ENCODE measurements around the gene LIN7A. TPM values are rescaled to one million over a fixed set of nuclear protein-coding genes. Genes with fewer than 3 reads are reported as not detected.

LIN7A gene, protein sequence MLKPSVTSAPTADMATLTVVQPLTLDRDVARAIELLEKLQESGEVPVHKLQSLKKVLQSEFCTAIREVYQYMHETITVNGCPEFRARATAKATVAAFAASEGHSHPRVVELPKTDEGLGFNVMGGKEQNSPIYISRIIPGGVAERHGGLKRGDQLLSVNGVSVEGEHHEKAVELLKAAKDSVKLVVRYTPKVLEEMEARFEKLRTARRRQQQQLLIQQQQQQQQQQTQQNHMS
- total RNA-seq = 1.7 and 2.6 TPM in 2 replicates

DNA sequence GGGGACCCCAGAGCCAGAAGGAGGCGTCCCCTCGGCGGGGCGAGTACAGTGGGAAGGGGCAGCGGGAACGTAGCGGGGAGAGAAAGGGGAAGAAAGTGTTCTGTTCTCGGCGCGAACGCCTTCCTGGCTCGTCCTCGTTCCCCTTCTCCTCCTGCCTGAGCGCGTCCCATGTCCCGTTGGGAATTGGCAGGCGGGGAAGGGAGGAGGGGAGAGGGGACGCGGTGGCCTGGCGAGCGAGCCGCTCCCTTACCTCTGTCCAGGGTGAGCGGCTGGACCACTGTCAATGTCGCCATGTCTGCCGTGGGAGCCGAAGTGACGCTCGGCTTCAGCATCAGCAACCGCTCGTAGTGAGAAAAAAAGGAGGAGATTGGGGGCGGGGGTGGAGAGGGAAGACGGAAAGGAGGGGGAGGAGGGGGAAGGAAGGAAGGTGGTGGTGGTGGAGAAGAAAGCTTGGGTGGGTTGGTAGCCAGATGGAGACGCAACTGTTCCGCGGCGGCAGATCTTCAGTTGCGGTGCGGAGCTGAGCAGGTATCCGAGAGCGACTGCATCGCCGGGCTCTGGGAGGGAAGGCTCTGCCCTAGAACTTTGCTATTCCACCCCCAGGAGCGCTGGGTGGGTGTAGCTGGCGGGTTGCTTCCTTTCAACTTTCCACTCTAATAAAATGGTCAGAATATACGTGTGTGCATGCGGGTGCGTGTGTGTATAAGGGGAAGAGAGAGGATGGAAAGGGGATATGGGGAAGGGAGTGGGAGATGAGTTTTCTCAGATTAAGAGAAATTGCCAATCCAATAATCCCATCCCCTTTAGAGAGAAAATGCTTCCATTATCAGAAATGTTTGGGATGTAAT, at the start of gene LIN7A:
Gene LIN7A (minus strand): TSS at position 544 of the 848 bp plus-strand sequence. CDS start 212 bp downstream, at position 332.
- no peak for DNase-seq (ENCODE audit: extremely low read depth, low read depth, low spot score)

DNA sequence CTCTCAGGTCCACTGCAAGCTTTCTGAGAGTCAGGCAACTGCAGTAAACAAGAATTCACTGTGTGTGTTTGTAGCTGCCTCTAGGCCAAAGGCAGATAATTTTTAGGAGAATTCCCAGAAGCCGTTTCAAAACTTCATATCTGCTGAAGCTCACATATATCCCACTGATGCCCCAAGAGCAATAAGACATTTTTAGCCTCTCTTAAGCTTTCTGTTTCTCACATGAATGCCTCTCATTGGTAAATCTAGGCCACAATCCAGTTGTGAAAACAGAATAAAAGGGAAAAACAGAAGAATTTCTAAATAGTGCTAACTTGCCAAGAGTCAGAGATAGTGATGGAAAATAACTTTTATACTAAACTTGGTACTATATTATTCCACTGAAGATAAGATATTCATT, 48.5 kb upstream of the LIN7A start:
- DNase-seq (ENCODE audit: extremely low read depth, low read depth, low spot score) = no peak

DNA sequence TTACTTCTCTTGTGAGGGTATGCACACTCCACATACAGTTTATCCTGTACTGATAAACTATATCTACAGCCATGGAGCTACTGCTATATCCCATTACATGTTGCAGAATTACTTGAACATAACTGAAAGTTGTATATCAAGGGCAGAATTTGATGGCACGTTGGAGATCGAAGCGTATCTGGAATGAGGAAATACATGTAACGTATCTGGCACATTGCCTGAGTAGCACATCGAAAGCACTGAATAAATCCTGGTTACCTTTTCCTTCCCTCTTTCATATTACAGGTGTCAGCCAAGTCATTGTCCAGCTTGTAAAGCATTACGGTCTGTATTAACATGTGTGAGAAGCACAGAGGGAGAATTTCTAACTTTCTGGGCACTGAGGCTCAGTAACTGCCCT, 42.1 kb upstream of the LIN7A start:
- no peak for DNase-seq (ENCODE audit: extremely low read depth, low read depth, low spot score)

GRCh38 chr12:80979251-80979650, 41.5 kb upstream of the LIN7A start:
- DNase-seq (ENCODE audit: extremely low read depth, low read depth, low spot score) = no peak

GRCh38 chr12:80977346-80977745, 39.6 kb upstream of the LIN7A start:
- DNase-seq (ENCODE audit: extremely low read depth, low read depth, low spot score) = no peak

- DNase-seq (ENCODE audit: extremely low read depth, low read depth, low spot score) = no peak
These were observed 30.6 kb upstream of the LIN7A start for GRCh38 chr12:80968326-80968725.

DNA sequence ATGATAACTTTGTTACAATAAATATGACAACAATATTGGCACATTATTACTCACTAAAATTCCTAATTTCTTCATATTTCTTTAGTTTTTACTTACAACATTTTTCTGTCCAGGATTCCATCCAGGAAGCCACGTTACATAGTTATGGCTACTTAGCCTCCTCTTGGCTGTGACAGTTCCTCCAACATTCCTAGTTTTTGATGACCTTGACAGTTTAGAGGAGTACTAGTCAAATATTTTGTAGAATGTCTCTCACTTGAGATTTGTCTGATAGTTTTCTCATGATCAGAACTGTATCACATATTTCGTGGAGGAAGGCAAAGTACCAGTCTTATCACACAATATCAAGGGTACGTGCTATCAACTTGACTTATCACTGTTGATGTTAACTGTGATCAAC, 29.8 kb upstream of the LIN7A start:
- DNase-seq (ENCODE audit: extremely low read depth, low read depth, low spot score) = no peak

- no peak for DNase-seq (ENCODE audit: extremely low read depth, low read depth, low spot score)
These were observed 28.3 kb upstream of the LIN7A start for GRCh38 chr12:80966001-80966400.

- DNase-seq (ENCODE audit: extremely low read depth, low read depth, low spot score) = no peak
These were observed 20.4 kb upstream of the LIN7A start for GRCh38 chr12:80958162-80958561.

GRCh38 chr12:80954857-80955520, 17.3 kb upstream of the LIN7A start:
- DNase-seq (ENCODE audit: extremely low read depth, low read depth, low spot score) = no peak

DNA sequence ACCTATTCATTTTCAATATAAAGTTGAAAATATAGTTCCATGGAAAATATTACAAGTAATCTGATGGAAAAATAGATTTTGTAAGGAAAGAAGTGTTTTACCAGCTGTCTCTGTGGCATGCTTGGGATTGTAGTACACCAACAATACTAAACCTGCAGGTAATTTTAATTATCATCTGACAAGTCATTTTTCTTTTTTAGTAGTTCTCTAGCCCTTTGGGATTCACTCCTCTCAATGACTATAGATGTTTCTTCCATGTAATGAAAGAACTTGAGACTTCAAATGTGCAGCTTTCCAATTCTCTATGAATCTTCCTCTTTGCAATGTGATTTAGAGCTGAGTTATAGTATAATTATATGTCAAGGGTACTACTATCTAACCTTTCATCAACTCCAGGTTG, 14.7 kb upstream of the LIN7A start:
- no peak for DNase-seq (ENCODE audit: extremely low read depth, low read depth, low spot score)

DNA sequence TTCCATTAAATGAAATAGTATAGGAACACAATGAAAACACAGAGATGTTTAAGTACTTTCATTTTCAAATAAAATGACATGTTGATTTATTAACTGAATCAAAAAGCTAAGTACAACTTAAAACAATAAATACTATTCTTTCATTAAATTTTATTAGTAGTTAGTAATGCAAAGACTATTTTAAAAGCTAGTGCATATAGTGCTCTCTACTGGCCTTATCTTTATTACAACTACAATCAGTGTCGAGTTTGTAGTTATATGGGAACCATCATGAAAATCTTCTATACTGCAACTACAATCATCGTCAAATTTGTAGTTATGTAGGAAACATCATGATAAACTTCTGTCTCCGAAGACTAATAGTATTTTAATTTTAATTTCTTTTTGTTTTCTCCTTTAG, 8.9 kb upstream of the LIN7A start:
- DNase-seq (ENCODE audit: extremely low read depth, low read depth, low spot score) = no peak

DNA sequence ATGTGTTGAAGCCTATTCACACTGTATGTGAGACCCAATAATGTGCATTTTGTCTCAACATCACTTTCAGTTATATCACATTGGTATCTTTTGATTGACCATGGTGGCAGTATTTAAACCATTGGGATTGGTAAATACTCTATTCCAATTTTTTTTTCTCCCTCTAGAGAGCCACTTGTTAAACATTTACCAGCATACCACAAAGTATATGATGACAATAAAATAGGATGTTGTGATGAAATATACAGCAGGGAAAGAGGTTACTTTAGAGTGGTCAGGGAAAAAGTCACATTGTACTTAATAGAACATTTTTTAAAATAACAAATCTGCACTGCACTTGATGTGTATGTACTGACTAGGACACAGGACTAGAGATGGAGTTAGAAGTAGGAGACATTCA, 5.6 kb upstream of the LIN7A start:
- DNase-seq (ENCODE audit: extremely low read depth, low read depth, low spot score) = no peak

GRCh38 chr12:80941916-80942315, 4.2 kb upstream of the LIN7A start:
- DNase-seq (ENCODE audit: extremely low read depth, low read depth, low spot score) = no peak

DNA sequence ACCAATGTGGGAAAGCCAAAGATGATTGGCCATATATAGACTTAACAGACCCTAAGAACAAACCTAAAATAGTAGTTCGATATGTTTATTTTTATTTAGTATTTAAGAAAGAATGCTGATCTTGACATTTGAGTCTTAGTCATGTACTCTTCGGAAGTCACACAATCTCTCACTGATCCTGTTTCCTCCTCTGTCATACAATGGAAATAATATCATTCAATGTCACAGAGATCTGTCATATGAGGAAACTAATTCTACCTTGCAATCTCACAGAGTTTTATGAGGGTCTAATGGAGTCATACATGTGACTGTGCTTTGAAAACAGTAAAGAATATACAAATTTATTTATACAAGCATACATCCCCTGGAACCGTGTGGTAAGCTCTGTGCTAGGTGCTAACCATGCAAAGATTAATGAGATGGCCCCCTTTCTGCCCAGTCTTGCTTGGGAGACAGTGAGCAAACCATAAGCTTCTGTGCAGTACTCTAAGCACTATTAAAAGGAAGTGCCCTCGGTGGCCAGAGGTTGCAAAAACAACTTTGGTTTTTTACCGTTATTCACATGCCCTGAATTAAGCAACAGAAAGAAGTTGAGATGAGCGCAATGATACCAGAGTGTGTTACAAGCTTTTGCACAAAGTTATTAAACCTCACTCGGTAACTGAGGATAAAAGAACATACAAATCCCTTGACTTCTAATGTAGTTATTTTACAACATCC, 1.7 kb upstream of the LIN7A start:
- DNase-seq (ENCODE audit: extremely low read depth, low read depth, low spot score) = no peak

DNA sequence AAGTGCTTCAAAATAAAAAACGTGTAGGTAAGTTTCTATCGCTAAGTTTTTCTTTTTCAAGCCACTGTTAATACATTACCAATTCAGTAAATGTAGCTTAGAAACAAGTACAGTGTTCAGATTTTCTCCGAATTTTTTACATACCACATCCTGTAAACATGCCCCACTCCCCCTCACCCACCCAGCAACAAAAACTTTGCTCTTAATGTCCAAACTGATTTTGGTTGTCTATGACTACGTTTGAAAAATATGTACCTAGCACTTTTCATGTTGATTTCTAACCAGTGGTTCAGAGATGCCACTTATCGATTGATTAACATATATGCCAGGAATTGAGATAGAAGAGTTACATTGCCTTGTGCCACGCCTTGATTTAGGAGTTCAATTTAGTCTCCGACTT, 663 bp upstream of the LIN7A start:
- no peak for DNase-seq (ENCODE audit: extremely low read depth, low read depth, low spot score)

- no peak for DNase-seq (ENCODE audit: extremely low read depth, low read depth, low spot score)
These were observed 918 bp downstream of the LIN7A start for GRCh38 chr12:80936642-80937390.

DNA sequence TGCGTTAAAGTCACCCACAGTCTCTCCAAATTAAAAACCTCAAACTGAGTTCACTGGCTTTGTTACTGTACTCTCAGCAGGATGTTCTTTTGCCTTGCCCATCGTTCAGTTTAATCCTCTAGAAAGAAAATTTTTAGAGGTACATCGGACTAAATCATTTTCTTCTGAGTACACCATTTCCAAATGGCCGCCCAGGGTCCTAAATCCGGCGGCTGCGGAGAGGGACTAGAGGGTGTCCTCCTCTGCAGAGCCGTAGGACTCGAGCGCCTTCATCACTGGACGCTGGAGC, 1.4 kb downstream of the LIN7A start:
- DNase-seq (ENCODE audit: extremely low read depth, low read depth, low spot score) = no peak

DNA sequence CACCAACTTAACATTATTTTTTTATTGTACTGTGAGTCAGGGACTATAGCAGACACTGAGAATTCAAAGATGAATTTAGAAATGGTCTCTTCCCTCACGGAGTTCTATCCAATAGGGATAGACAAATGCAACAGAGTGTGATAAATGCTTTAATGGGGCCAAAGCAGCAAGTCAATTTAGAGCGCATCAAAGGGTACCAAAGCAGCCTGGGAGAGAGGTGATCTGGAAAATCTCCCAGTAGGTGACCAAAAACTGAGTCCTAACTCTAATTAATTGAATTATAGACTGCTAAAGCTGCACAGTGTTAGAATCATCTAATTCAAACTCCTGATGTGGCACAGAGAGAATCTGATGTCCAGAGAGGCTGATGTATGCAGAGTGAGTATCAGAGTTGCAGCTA, 2.6 kb downstream of the LIN7A start:
- DNase-seq (ENCODE audit: extremely low read depth, low read depth, low spot score) = no peak

GRCh38 chr12:80925983-80926382, 11.8 kb downstream of the LIN7A start:
- no peak for DNase-seq (ENCODE audit: extremely low read depth, low read depth, low spot score)

DNA sequence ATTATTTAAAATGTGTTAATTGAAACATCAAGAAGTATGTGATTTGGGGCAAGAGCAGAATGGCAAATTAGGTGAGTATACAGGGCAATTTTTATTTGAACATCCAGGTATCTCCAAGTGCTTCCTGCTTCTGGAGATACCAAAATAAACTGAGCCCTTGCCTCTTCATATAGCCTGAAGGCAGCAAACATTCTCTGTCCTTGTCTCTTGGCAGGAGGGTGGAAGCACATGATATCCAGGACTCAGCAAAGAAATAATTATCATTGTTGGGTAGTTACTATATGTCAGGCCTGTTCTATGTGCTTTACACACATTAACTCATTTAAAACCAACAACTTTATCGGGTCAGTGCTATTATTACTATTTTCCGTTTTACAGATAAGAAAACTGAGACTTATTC, 12.5 kb downstream of the LIN7A start:
- no peak for DNase-seq (ENCODE audit: extremely low read depth, low read depth, low spot score)
